HepG2 (cell line): Measurements from ENCODE around the gene OR7A10. TPM values are rescaled to one million over a fixed set of nuclear protein-coding genes. Genes with fewer than 3 reads are reported as not detected.

ENCODE experiments used
- KDM5B ChIP-seq: sonication (generic); formaldehyde crosslinking; IDR thresholded peaks from 2 replicates; pipeline ENCODE4 v1.4.0; 2020; ENCODE audit warnings: missing genetic modification reagents, mild to moderate bottlenecking, borderline replicate concordance
- ZNF333 ChIP-seq: sonication (generic); formaldehyde crosslinking; IDR thresholded peaks from 2 replicates; pipeline ENCODE4 v1.4.0; 2020; ENCODE audit warnings: mild to moderate bottlenecking, missing genetic modification reagents, borderline replicate concordance
- ZNF337 ChIP-seq: sonication (generic); formaldehyde crosslinking; IDR thresholded peaks from 2 replicates; pipeline ENCODE4 v1.5.1; 2020; ENCODE audit warnings: missing genetic modification reagents, low read depth, mild to moderate bottlenecking, borderline replicate concordance
- ZNF510 ChIP-seq: sonication (generic); formaldehyde crosslinking; IDR thresholded peaks from 2 replicates; pipeline ENCODE4 v1.4.0; 2020; ENCODE audit warnings: low read depth, mild to moderate bottlenecking, missing genetic modification reagents
- ZNF644 ChIP-seq: IDR thresholded peaks from 2 replicates; pipeline ENCODE4 v1.6.1; 2016; ENCODE audit warnings: low read depth
- polyA plus RNA-seq, 8 experiments: library from polyadenylated mRNA; depleted of rRNA in 3 of 8; stranded (reverse) in 7 of 8; unstranded in 1 of 8; fragments of >200 nt; fragmentation: Illumina TruSeq in 4 of 8; extraction: Trizol in 4 of 8; gene quantifications; 2 replicates each; pipeline versions ENCODE4 v1.2.1 to v1.2.3, GENCODE V29; 2011 to 2016; ENCODE audit warnings: low read depth in 4 of 8, missing spikeins in 1 of 8, mixed read lengths in 1 of 8; ENCODE audit not compliant: insufficient read depth in 1 of 8
- total RNA-seq, 5 experiments: library from RNA; depleted of rRNA; stranded (reverse); fragments of >200 nt; fragmentation: Illumina TruSeq; extraction: Trizol; gene quantifications; 2 replicates each; pipeline ENCODE4 v1.2.3, GENCODE V29; 2016; ENCODE audit warnings: low read depth in 1 of 5
- TF ChIP-seq, protein P1 (sequence below): sonication (generic); formaldehyde crosslinking; IDR thresholded peaks from 2 replicates; pipeline ENCODE4 v1.8.0; 2022; ENCODE audit warnings: low read depth, missing genetic modification reagents
- TF ChIP-seq, protein P2 (sequence below): sonication (generic); formaldehyde crosslinking; IDR thresholded peaks from 2 replicates; pipeline ENCODE4 v1.4.0; 2020; ENCODE audit warnings: mild to moderate bottlenecking, missing genetic modification reagents, borderline replicate concordance

OR7A10 gene
- total and polyA plus RNA-seq, 2 of the 13 experiments (the other 11 are each of a cell fraction or from before 2014, with no cell fraction given) = not detected

DNA sequence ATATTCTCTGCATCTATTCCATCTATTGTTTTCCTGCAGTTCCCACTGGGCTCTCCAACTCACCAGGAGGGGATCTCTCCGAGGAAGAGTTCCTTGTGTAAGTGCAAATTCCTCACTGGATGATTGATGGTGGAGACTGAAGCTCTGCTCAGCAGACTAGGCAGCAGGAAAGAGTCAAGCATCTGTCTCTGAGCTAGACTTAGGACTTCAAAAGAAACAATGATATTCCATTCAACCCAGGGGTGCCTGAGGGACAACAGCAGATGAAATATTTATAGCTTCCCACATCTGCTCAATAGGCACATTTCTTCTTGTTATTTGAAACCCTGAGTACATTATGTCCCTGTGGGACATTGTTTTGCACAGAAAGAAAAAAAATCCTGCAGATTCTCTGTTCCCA lies 13.7 kb downstream of the OR7A10 start, which contains the start of the genes OR7A5 and OR7C1 (continued):
- TF ChIP-seq ZNF644 (no peak), KDM5B (CRISPR knock-in tag) (no peak), ZNF337 (CRISPR knock-in tag) (no peak), ZNF510 (CRISPR knock-in tag) (no peak), ZNF333 (CRISPR knock-in tag) (no peak)
- TF ChIP-seq, protein P1, sequence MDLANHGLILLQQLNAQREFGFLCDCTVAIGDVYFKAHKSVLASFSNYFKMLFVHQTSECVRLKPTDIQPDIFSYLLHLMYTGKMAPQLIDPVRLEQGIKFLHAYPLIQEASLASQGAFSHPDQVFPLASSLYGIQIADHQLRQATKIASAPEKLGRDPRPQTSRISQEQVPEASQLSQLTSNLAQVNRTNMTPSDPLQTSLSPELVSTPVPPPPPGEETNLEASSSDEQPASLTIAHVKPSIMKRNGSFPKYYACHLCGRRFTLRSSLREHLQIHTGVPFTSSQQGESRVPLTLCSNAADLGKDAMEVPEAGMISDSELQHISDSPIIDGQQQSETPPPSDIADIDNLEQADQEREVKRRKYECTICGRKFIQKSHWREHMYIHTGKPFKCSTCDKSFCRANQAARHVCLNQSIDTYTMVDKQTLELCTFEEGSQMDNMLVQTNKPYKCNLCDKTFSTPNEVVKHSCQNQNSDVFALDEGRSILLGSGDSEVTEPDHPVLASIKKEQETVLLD (CRISPR knock-in tag) = no peak
- TF ChIP-seq, protein P2, sequence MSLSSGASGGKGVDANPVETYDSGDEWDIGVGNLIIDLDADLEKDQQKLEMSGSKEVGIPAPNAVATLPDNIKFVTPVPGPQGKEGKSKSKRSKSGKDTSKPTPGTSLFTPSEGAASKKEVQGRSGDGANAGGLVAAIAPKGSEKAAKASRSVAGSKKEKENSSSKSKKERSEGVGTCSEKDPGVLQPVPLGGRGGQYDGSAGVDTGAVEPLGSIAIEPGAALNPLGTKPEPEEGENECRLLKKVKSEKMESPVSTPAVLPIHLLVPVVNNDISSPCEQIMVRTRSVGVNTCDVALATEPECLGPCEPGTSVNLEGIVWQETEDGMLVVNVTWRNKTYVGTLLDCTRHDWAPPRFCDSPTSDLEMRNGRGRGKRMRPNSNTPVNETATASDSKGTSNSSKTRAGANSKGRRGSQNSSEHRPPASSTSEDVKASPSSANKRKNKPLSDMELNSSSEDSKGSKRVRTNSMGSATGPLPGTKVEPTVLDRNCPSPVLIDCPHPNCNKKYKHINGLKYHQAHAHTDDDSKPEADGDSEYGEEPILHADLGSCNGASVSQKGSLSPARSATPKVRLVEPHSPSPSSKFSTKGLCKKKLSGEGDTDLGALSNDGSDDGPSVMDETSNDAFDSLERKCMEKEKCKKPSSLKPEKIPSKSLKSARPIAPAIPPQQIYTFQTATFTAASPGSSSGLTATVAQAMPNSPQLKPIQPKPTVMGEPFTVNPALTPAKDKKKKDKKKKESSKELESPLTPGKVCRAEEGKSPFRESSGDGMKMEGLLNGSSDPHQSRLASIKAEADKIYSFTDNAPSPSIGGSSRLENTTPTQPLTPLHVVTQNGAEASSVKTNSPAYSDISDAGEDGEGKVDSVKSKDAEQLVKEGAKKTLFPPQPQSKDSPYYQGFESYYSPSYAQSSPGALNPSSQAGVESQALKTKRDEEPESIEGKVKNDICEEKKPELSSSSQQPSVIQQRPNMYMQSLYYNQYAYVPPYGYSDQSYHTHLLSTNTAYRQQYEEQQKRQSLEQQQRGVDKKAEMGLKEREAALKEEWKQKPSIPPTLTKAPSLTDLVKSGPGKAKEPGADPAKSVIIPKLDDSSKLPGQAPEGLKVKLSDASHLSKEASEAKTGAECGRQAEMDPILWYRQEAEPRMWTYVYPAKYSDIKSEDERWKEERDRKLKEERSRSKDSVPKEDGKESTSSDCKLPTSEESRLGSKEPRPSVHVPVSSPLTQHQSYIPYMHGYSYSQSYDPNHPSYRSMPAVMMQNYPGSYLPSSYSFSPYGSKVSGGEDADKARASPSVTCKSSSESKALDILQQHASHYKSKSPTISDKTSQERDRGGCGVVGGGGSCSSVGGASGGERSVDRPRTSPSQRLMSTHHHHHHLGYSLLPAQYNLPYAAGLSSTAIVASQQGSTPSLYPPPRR (CRISPR knock-in tag) = no peak
